Adrenal gland (tissue), 5 donors: ENCODE results near the gene COL4A1.

Experiments used
- CTCF ChIP-seq, 6 experiments: fragments of 450-650 bp in 4 of 6; fragments of 200-600 bp in 2 of 6; sonication (generic) in 1 of 6; IDR thresholded peaks; 1 replicate in 5 of 6; 2 replicates in 1 of 6; pipeline versions ENCODE4 v1.5.1 to v1.8.0; 2016 to 2021; ENCODE audit warnings: antibody characterized with exemption in 6 of 6, mild to moderate bottlenecking in 2 of 6, moderate library complexity in 1 of 6
- POLR2A ChIP-seq, 2 donors: fragments of 450-650 bp; IDR thresholded peaks; one replicate each; pipeline ENCODE4 v1.6.1; 2017; ENCODE audit warnings: antibody characterized with exemption in 2 of 2, mild to moderate bottlenecking in 2 of 2, moderate library complexity in 1 of 2
- donor health status: DM: no; HTN: no; CAD: no.

- no peak for TF ChIP-seq CTCF (IDR thresholded peaks at IDR 0.05)
- TF ChIP-seq POLR2A (IDR thresholded peaks at IDR 0.05), result no peak
These were observed 82.4 kb downstream of the COL4A1 start for GRCh38 chr13:110224519-110224918.
